Osteoblast (primary cell): ENCODE results near the gene ACBD7. TPM values are rescaled to one million over a fixed set of nuclear protein-coding genes. Genes with fewer than 3 reads are reported as not detected.

Source experiments
- DNase-seq: peaks from one replicate; pipeline ENCODE4 v3.0.0; 2011; ENCODE audit warnings: low spot score, mixed read lengths; ENCODE audit not compliant: insufficient read length; ENCODE audit errors: missing footprints
- H2AFZ ChIP-seq: 2 replicates; pipeline ENCODE4 v1.6.0; 2011; ENCODE audit warnings: mild to moderate bottlenecking, low read length
- H3K27ac ChIP-seq: 2 replicates; pipeline ENCODE4 v1.5.1; 2011; ENCODE audit warnings: mild to moderate bottlenecking, low read depth, low read length, moderate library complexity
- H3K27me3 ChIP-seq: 2 replicates; pipeline ENCODE4 v1.6.0; 2012; ENCODE audit warnings: mild to moderate bottlenecking, control low read depth, inconsistent platforms, low read length, moderate library complexity; ENCODE audit not compliant: insufficient read depth
- H3K36me3 ChIP-seq: 2 replicates; pipeline ENCODE4 v1.5.1; 2011; ENCODE audit warnings: mild to moderate bottlenecking, low read length, control low read depth, moderate library complexity; ENCODE audit not compliant: insufficient read depth
- H3K4me1 ChIP-seq: 2 replicates; pipeline ENCODE4 v1.5.1; 2011; ENCODE audit warnings: mild to moderate bottlenecking, low read length, control low read depth, moderate library complexity; ENCODE audit not compliant: insufficient read depth
- H3K4me2 ChIP-seq: 2 replicates; pipeline ENCODE4 v1.6.0; 2011; ENCODE audit warnings: mild to moderate bottlenecking, low read length; ENCODE audit not compliant: insufficient read depth
- H3K4me3 ChIP-seq: fragments of 200-600 bp; sonication (generic); 3 replicates; pipeline ENCODE4 v1.5.1; 2012; ENCODE audit warnings: mild to moderate bottlenecking, low read length, inconsistent platforms; ENCODE audit not compliant: insufficient read depth
- H3K79me2 ChIP-seq: 2 replicates; pipeline ENCODE4 v1.6.0; 2012; ENCODE audit warnings: mild to moderate bottlenecking, low read length, control low read depth, inconsistent platforms; ENCODE audit not compliant: insufficient read depth
- H3K9me3 ChIP-seq: 2 replicates; pipeline ENCODE4 v1.5.1; 2011; ENCODE audit warnings: low read depth, low read length, control low read depth
- H4K20me1 ChIP-seq: 2 replicates; pipeline ENCODE4 v1.6.0; 2012; ENCODE audit warnings: mild to moderate bottlenecking, low read length, control low read depth; ENCODE audit not compliant: insufficient read depth
- CTCF ChIP-seq: IDR thresholded peaks from 2 replicates; pipeline ENCODE4 v1.5.1; 2011; ENCODE audit warnings: mild to moderate bottlenecking, low read depth, low read length, moderate library complexity; ENCODE audit errors: extremely low read depth
- total RNA-seq: library from RNA; depleted of rRNA; stranded (reverse); fragments of >200 nt; gene quantifications from 2 replicates; pipeline ENCODE4 v1.2.3, GENCODE V29; 2012

The ACBD7 gene
- total RNA-seq, 1 donor = 0.72 TPM

- no peak for TF ChIP-seq CTCF
- H3K4me1 ChIP-seq = no peaks in the 10 kb centered on the region
- DNase-seq = no peak
- H3K79me2 ChIP-seq = no peaks in the 10 kb centered on the region
- H3K36me3 ChIP-seq = no peaks in the 10 kb centered on the region
- H4K20me1 ChIP-seq = no peaks in the 10 kb centered on the region
- no peak overlapping the region for H2AFZ ChIP-seq
- no peaks in the 10 kb centered on the region for H3K27me3 ChIP-seq
- no peak overlapping the region for H3K4me2 ChIP-seq
- no peak overlapping the region for H3K27ac ChIP-seq
- no peaks in the 10 kb centered on the region for H3K9me3 ChIP-seq
- H3K4me3 ChIP-seq = no peak overlapping the region
Measured at GRCh38 chr10:15075421-15075820, 13.2 kb downstream of the ACBD7 start.

GRCh38 chr10:15072358-15072757, 16.2 kb downstream of the ACBD7 start:
- Histone ChIP-seq H3K27ac (no peak overlapping the region), H3K4me3 (no peak overlapping the region), H3K36me3 (no peaks in the 10 kb centered on the region), H3K4me1 (no peaks in the 10 kb centered on the region), H4K20me1 (no peaks in the 10 kb centered on the region), H2AFZ (no peak overlapping the region), H3K9me3 (no peaks in the 10 kb centered on the region), H3K4me2 (no peak overlapping the region), H3K79me2 (no peaks in the 10 kb centered on the region), H3K27me3 (no peaks in the 10 kb centered on the region)
- no peak for TF ChIP-seq CTCF
- DNase-seq = no peak

- Histone ChIP-seq H2AFZ (no peak overlapping the region), H4K20me1 (no peaks in the 10 kb centered on the region)
- TF ChIP-seq CTCF = no peak
Measured at GRCh38 chr10:15069230-15069629, 19.3 kb downstream of the ACBD7 start.

GRCh38 chr10:15068802-15069201, 19.8 kb downstream of the ACBD7 start:
- H3K27ac ChIP-seq = no peak overlapping the region
- TF ChIP-seq CTCF = no peak
- no peaks in the 10 kb centered on the region for H3K4me1 ChIP-seq
- H3K79me2 ChIP-seq = no peaks in the 10 kb centered on the region
- H2AFZ ChIP-seq = no peak overlapping the region
- H3K9me3 ChIP-seq = no peaks in the 10 kb centered on the region
- H3K4me2 ChIP-seq = no peak overlapping the region
- H3K4me3 ChIP-seq = no peak overlapping the region
- no peaks in the 10 kb centered on the region for H4K20me1 ChIP-seq
- H3K36me3 ChIP-seq = no peaks in the 10 kb centered on the region
- no peaks in the 10 kb centered on the region for H3K27me3 ChIP-seq
- DNase-seq = peak; percentile 83

More at GRCh38 chr10:15069230-15069629, 19.3 kb downstream of the ACBD7 start:
- Histone ChIP-seq H3K9me3 (no peaks in the 10 kb centered on the region), H3K79me2 (no peaks in the 10 kb centered on the region), H3K27me3 (no peaks in the 10 kb centered on the region), H3K4me3 (no peak overlapping the region), H3K36me3 (no peaks in the 10 kb centered on the region), H3K4me1 (no peaks in the 10 kb centered on the region), H3K27ac (no peak overlapping the region), H3K4me2 (no peak overlapping the region)
- no peak for DNase-seq
